HUES6 (cell line): ENCODE results near the gene LRRC8E.
A peak's percentile ranks its signal among the peaks of the same experiment; 100 is the strongest.

Experiments
- H3K27ac ChIP-seq: 2 replicates; pipeline ENCODE4 v1.7.0; 2013; ENCODE audit warnings: low read depth, mild to moderate bottlenecking, low read length, inconsistent platforms
- H3K27me3 ChIP-seq: 2 replicates; pipeline ENCODE4 v1.6.1; 2013; ENCODE audit warnings: low read length; ENCODE audit not compliant: control insufficient read depth, insufficient read depth
- H3K36me3 ChIP-seq: 2 replicates; pipeline ENCODE4 v1.6.1; 2013; ENCODE audit warnings: low read length; ENCODE audit not compliant: control insufficient read depth, insufficient read depth
- H3K4me1 ChIP-seq: 2 replicates; pipeline ENCODE4 v1.6.1; 2013; ENCODE audit warnings: low read length; ENCODE audit not compliant: control insufficient read depth, insufficient read depth
- H3K4me3 ChIP-seq: 2 replicates; pipeline ENCODE4 v1.5.1; 2013; ENCODE audit warnings: low read depth, low read length
- H3K9ac ChIP-seq: one replicate; pipeline ENCODE4 v1.6.1; 2013; ENCODE audit warnings: mild to moderate bottlenecking, low read length
- H3K9me3 ChIP-seq: 2 replicates; pipeline ENCODE4 v1.6.1; 2013; ENCODE audit warnings: low read depth, low read length; ENCODE audit not compliant: control insufficient read depth, insufficient read depth

The LRRC8E gene

GRCh38 chr19:7918615-7919421 lies 30.5 kb downstream of the LRRC8E start:
- peaks cover 48% of the 10 kb centered on the region for H3K27me3 ChIP-seq
- no peak overlapping the region for H3K9ac ChIP-seq
- peaks cover 16% of the 10 kb centered on the region; the same call in 1 of the 2 replicates for H3K4me1 ChIP-seq
- peak overlapping the region; percentile 65; the same call in 1 of the 2 replicates for H3K4me3 ChIP-seq
- peaks cover 5% of the 10 kb centered on the region for H3K36me3 ChIP-seq
- H3K27ac ChIP-seq = no peak overlapping the region
- H3K9me3 ChIP-seq = no peaks in the 10 kb centered on the region

GRCh38 chr19:7919610-7920518 lies 31.6 kb downstream of the LRRC8E start, which contains the start of gene SNAPC2:
SNAPC2 (plus strand) TSS chr19:7920338; CDS start chr19:7920367, 29 bp downstream.
- Histone ChIP-seq H3K4me3 (peak within 1 kb of the TSS; percentile 88), H3K36me3 (peaks cover 5% of the 10 kb centered on the region), H3K27me3 (peaks cover 42% of the 10 kb centered on the region), H3K9me3 (no peaks in the 10 kb centered on the region), H3K27ac (no peak within 1 kb of the TSS), H3K9ac (peak within 1 kb of the TSS; percentile 59), H3K4me1 (peaks cover 19% of the 10 kb centered on the region; the same call in 1 of the 2 replicates)

GRCh38 chr19:7920519-7921301 lies 32.4 kb downstream of the LRRC8E start:
- H3K27ac ChIP-seq = no peak overlapping the region
- H3K4me3 ChIP-seq = peak overlapping the region; percentile 88
- peaks cover 19% of the 10 kb centered on the region; the same call in 1 of the 2 replicates for H3K4me1 ChIP-seq
- peaks cover 5% of the 10 kb centered on the region for H3K36me3 ChIP-seq
- H3K9ac ChIP-seq = peak overlapping the region; percentile 59
- no peaks in the 10 kb centered on the region for H3K9me3 ChIP-seq
- peaks cover 34% of the 10 kb centered on the region for H3K27me3 ChIP-seq

- Histone ChIP-seq H3K36me3 (peaks cover 5% of the 10 kb centered on the region), H3K4me1 (peaks cover 19% of the 10 kb centered on the region; the same call in 1 of the 2 replicates), H3K9ac (peak overlapping the region; percentile 1), H3K27ac (no peak overlapping the region), H3K27me3 (peaks cover 27% of the 10 kb centered on the region), H3K9me3 (no peaks in the 10 kb centered on the region), H3K4me3 (peak overlapping the region; percentile 61)
These were observed 33.1 kb downstream of the LRRC8E start for GRCh38 chr19:7921302-7921966.

GRCh38 chr19:7921967-7922835 lies 33.9 kb downstream of the LRRC8E start:
- Histone ChIP-seq H3K36me3 (peaks cover 5% of the 10 kb centered on the region), H3K9ac (no peak overlapping the region), H3K27ac (no peak overlapping the region), H3K4me3 (no peak overlapping the region), H3K4me1 (peaks cover 16% of the 10 kb centered on the region; the same call in 1 of the 2 replicates), H3K9me3 (no peaks in the 10 kb centered on the region), H3K27me3 (peaks cover 20% of the 10 kb centered on the region)

- H3K9ac ChIP-seq = no peak overlapping the region
These were observed 34.5 kb downstream of the LRRC8E start for GRCh38 chr19:7922836-7923195.

GRCh38 chr19:7923295-7924191 lies 35.2 kb downstream of the LRRC8E start:
- H3K9ac ChIP-seq = no peak overlapping the region
- H3K9me3 ChIP-seq = no peaks in the 10 kb centered on the region
- peaks cover 5% of the 10 kb centered on the region for H3K36me3 ChIP-seq
- H3K4me3 ChIP-seq = no peak overlapping the region
- no peak overlapping the region for H3K27ac ChIP-seq
- peaks cover 6% of the 10 kb centered on the region for H3K27me3 ChIP-seq
- H3K4me1 ChIP-seq = peaks cover 13% of the 10 kb centered on the region; the same call in 1 of the 2 replicates

More at GRCh38 chr19:7922836-7923195, 34.5 kb downstream of the LRRC8E start:
- Histone ChIP-seq H3K36me3 (peaks cover 5% of the 10 kb centered on the region), H3K9me3 (no peaks in the 10 kb centered on the region), H3K27ac (no peak overlapping the region), H3K4me1 (peaks cover 13% of the 10 kb centered on the region; the same call in 1 of the 2 replicates), H3K4me3 (no peak overlapping the region), H3K27me3 (peaks cover 13% of the 10 kb centered on the region)

GRCh38 chr19:7924241-7924640 lies 35.9 kb downstream of the LRRC8E start:
- Histone ChIP-seq H3K9ac (no peak overlapping the region), H3K9me3 (no peaks in the 10 kb centered on the region), H3K27ac (no peak overlapping the region), H3K4me1 (peaks cover 16% of the 10 kb centered on the region; the same call in 1 of the 2 replicates), H3K4me3 (no peak overlapping the region), H3K27me3 (no peaks in the 10 kb centered on the region), H3K36me3 (peaks cover 7% of the 10 kb centered on the region)
